ENCODE data around the gene CXCL10.

CXCL10 gene

DNA sequence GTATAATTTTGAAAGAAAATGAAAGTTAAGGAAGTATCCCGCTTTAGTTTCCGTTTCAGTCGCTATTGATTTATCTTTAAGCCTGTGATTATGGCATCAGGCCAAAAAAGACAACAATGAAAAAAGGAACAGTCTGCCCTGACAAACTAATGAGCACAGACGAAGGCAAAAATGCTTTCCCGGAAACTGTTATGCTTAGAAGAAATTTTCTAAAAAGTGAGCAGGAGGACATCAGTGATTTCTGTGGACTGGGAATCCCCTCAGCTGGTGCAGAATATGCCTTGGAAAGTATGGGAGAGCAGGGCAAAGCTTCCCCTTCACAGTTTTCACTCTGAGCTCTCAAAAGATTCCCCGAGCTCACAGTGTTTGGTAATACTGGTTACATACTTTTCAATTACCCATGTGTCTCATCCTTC lies 5.1 kb upstream of the CXCL10 start:
- Histone ChIP-seq H3K27ac (replicated peaks) (no peak overlapping the region), H3K27me3 (ENCODE audit: insufficient read depth, poor library complexity, severe bottlenecking) (no peaks in the 10 kb centered on the region), H3K4me3 (replicated peaks; ENCODE audit: insufficient read depth, low read length) (no peak overlapping the region)
- TF ChIP-seq, protein P1, sequence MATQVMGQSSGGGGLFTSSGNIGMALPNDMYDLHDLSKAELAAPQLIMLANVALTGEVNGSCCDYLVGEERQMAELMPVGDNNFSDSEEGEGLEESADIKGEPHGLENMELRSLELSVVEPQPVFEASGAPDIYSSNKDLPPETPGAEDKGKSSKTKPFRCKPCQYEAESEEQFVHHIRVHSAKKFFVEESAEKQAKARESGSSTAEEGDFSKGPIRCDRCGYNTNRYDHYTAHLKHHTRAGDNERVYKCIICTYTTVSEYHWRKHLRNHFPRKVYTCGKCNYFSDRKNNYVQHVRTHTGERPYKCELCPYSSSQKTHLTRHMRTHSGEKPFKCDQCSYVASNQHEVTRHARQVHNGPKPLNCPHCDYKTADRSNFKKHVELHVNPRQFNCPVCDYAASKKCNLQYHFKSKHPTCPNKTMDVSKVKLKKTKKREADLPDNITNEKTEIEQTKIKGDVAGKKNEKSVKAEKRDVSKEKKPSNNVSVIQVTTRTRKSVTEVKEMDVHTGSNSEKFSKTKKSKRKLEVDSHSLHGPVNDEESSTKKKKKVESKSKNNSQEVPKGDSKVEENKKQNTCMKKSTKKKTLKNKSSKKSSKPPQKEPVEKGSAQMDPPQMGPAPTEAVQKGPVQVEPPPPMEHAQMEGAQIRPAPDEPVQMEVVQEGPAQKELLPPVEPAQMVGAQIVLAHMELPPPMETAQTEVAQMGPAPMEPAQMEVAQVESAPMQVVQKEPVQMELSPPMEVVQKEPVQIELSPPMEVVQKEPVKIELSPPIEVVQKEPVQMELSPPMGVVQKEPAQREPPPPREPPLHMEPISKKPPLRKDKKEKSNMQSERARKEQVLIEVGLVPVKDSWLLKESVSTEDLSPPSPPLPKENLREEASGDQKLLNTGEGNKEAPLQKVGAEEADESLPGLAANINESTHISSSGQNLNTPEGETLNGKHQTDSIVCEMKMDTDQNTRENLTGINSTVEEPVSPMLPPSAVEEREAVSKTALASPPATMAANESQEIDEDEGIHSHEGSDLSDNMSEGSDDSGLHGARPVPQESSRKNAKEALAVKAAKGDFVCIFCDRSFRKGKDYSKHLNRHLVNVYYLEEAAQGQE (IDR thresholded peaks at IDR 0.05; ENCODE audit: insufficient replicate concordance, low read depth), result no peak
- no peak for TF ChIP-seq SPI1 (IDR thresholded peaks at IDR 0.05; ENCODE audit: borderline replicate concordance, low read depth)
- TF ChIP-seq GABPA (IDR thresholded peaks at IDR 0.05; ENCODE audit: low read depth), result no peak
- TF ChIP-seq, protein P2, sequence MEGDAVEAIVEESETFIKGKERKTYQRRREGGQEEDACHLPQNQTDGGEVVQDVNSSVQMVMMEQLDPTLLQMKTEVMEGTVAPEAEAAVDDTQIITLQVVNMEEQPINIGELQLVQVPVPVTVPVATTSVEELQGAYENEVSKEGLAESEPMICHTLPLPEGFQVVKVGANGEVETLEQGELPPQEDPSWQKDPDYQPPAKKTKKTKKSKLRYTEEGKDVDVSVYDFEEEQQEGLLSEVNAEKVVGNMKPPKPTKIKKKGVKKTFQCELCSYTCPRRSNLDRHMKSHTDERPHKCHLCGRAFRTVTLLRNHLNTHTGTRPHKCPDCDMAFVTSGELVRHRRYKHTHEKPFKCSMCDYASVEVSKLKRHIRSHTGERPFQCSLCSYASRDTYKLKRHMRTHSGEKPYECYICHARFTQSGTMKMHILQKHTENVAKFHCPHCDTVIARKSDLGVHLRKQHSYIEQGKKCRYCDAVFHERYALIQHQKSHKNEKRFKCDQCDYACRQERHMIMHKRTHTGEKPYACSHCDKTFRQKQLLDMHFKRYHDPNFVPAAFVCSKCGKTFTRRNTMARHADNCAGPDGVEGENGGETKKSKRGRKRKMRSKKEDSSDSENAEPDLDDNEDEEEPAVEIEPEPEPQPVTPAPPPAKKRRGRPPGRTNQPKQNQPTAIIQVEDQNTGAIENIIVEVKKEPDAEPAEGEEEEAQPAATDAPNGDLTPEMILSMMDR (IDR thresholded peaks at IDR 0.05; ENCODE audit: insufficient read depth, low read length), result no peak
- no peak for TF ChIP-seq POLR2AphosphoS5 (IDR thresholded peaks at IDR 0.05; ENCODE audit: low read depth)
- DNase-seq (ENCODE audit: low read depth in 1 of 2, low spot score in 1 of 2), result no peak

DNA sequence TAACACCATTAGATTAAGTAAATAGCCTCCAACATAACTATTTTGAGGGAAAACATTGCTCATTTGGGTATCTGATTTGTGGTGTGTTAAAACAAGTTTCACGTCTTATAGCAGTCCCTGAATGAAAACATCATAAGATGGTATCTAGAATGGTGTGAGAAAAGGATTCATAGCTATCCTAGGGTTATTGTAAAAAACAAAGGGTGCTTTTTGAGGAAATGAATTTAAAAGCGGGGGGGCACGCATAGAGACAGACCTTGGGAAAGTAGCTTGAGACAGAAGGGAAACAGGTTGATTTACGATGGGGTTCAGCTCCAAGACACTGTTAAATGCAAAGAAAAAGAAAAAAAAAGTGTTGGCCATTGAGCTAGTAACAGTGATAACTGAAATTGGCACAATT lies 768 bp upstream of the CXCL10 start:
- no peak for DNase-seq (ENCODE audit: low read depth in 1 of 2, low spot score in 1 of 2)
- TF ChIP-seq, protein P1 (IDR thresholded peaks at IDR 0.05; ENCODE audit: insufficient replicate concordance, low read depth), result no peak
- TF ChIP-seq POLR2AphosphoS5 (IDR thresholded peaks at IDR 0.05; ENCODE audit: low read depth) (no peak), GABPA (IDR thresholded peaks at IDR 0.05; ENCODE audit: low read depth) (no peak), SPI1 (IDR thresholded peaks at IDR 0.05; ENCODE audit: borderline replicate concordance, low read depth) (no peak)
- TF ChIP-seq, protein P2 (IDR thresholded peaks at IDR 0.05; ENCODE audit: insufficient read depth, low read length), result no peak
- Histone ChIP-seq H3K27me3 (ENCODE audit: insufficient read depth, poor library complexity, severe bottlenecking) (no peaks in the 10 kb centered on the region), H3K27ac (replicated peaks) (no peak overlapping the region), H3K4me3 (replicated peaks; ENCODE audit: insufficient read depth, low read length) (no peak overlapping the region)

- DNase-seq (ENCODE audit: low read depth in 1 of 2, low spot score in 1 of 2), result no peak
- Histone ChIP-seq H3K27me3 (ENCODE audit: insufficient read depth, poor library complexity, severe bottlenecking) (no peaks in the 10 kb centered on the region), H3K27ac (replicated peaks) (no peak overlapping the region), H3K4me3 (replicated peaks; ENCODE audit: insufficient read depth, low read length) (no peak overlapping the region)
- TF ChIP-seq POLR2AphosphoS5 (IDR thresholded peaks at IDR 0.05; ENCODE audit: low read depth) (no peak), GABPA (IDR thresholded peaks at IDR 0.05; ENCODE audit: low read depth) (no peak), SPI1 (IDR thresholded peaks at IDR 0.05; ENCODE audit: borderline replicate concordance, low read depth) (peak; percentile 57; the same call in 1 of the 2 replicates)
- TF ChIP-seq, protein P1 (IDR thresholded peaks at IDR 0.05; ENCODE audit: insufficient replicate concordance, low read depth), result no peak
- TF ChIP-seq, protein P2 (IDR thresholded peaks at IDR 0.05; ENCODE audit: insufficient read depth, low read length), result no peak
Observed at GRCh38 chr4:76022677-76023076, 620 bp downstream of the CXCL10 start.
